GM06990 (cell line): ENCODE data around the gene C16orf86.

Source experiments
- DNase-seq: peaks from one replicate; pipeline ENCODE4 v3.0.0-alpha.2; 2011; ENCODE audit not compliant: insufficient read length; ENCODE audit errors: extremely low read depth
- H3K27me3 ChIP-seq: replicated peaks from 2 replicates; pipeline ENCODE4 v1.6.0; 2011; ENCODE audit warnings: low read length; ENCODE audit not compliant: control insufficient read depth, insufficient read depth
- H3K36me3 ChIP-seq: 2 replicates; pipeline ENCODE4 v1.5.1; 2011; ENCODE audit warnings: low read length; ENCODE audit not compliant: control insufficient read depth, insufficient read depth
- H3K4me3 ChIP-seq: replicated peaks from 2 replicates; pipeline ENCODE4 v1.5.1; 2011; ENCODE audit warnings: low read depth, mild to moderate bottlenecking, control low read depth, low read length
- TF ChIP-seq, protein P1 (sequence below): IDR thresholded peaks from 2 replicates; pipeline ENCODE4 v1.5.1; 2011; ENCODE audit warnings: low read length, control low read depth, mild to moderate bottlenecking, inconsistent platforms; ENCODE audit not compliant: insufficient read depth, poor library complexity, severe bottlenecking

Gene C16orf86

GRCh38 chr16:67663877-67664222 is 2.8 kb upstream of the C16orf86 start:
- no peaks in the 10 kb centered on the region for H3K27me3 ChIP-seq
- H3K4me3 ChIP-seq = no peak overlapping the region
- no peaks in the 10 kb centered on the region; the same call in 1 of the 2 replicates for H3K36me3 ChIP-seq
- TF ChIP-seq, protein P1, sequence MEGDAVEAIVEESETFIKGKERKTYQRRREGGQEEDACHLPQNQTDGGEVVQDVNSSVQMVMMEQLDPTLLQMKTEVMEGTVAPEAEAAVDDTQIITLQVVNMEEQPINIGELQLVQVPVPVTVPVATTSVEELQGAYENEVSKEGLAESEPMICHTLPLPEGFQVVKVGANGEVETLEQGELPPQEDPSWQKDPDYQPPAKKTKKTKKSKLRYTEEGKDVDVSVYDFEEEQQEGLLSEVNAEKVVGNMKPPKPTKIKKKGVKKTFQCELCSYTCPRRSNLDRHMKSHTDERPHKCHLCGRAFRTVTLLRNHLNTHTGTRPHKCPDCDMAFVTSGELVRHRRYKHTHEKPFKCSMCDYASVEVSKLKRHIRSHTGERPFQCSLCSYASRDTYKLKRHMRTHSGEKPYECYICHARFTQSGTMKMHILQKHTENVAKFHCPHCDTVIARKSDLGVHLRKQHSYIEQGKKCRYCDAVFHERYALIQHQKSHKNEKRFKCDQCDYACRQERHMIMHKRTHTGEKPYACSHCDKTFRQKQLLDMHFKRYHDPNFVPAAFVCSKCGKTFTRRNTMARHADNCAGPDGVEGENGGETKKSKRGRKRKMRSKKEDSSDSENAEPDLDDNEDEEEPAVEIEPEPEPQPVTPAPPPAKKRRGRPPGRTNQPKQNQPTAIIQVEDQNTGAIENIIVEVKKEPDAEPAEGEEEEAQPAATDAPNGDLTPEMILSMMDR = no peak
- no peak for DNase-seq

- Histone ChIP-seq H3K36me3 (no peaks in the 10 kb centered on the region), H3K27me3 (no peaks in the 10 kb centered on the region), H3K4me3 (no peak overlapping the region)
- no peak for DNase-seq
- TF ChIP-seq, protein P1 = no peak
Observed at GRCh38 chr16:67664258-67664657, 2.4 kb upstream of the C16orf86 start.

DNA sequence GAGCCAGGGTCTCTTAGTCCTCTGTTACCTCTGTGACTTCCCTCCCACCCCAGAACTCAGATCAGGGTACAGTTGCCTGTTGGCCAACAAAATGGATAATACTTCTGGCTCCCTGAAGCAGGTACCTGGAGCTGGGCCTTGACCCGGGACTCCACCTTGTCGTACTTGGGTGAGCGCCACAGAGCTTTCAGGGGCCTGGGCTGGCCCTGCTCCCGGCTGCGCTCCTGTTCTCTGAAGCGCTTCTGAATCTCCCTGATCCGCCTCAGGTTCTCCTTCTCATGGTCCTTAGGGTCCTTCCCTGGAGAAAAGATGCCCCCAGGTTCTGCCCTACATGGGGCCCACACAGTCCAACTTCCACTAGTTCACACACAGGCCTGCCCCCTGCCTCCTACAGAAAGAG is 1.7 kb upstream of the C16orf86 start:
- DNase-seq = no peak
- H3K4me3 ChIP-seq = no peak overlapping the region
- H3K36me3 ChIP-seq = no peaks in the 10 kb centered on the region
- H3K27me3 ChIP-seq = no peaks in the 10 kb centered on the region
- TF ChIP-seq, protein P1 = no peak

GRCh38 chr16:67665598-67665997 is 1.0 kb upstream of the C16orf86 start:
- DNase-seq = no peak
- TF ChIP-seq, protein P1 = no peak
- H3K27me3 ChIP-seq = no peaks in the 10 kb centered on the region
- peak overlapping the region; percentile 84 for H3K4me3 ChIP-seq
- no peaks in the 10 kb centered on the region for H3K36me3 ChIP-seq

GRCh38 chr16:67666032-67666551 is 522 bp upstream of the C16orf86 start:
- TF ChIP-seq, protein P1 = no peak
- no peaks in the 10 kb centered on the region for H3K36me3 ChIP-seq
- no peak for DNase-seq
- no peaks in the 10 kb centered on the region for H3K27me3 ChIP-seq
- peak overlapping the region; percentile 84 for H3K4me3 ChIP-seq

GRCh38 chr16:67667453-67667816 is 821 bp downstream of the C16orf86 start:
- Histone ChIP-seq H3K36me3 (no peaks in the 10 kb centered on the region), H3K27me3 (no peaks in the 10 kb centered on the region), H3K4me3 (peak overlapping the region; percentile 84)
- TF ChIP-seq, protein P1 = no peak
- no peak for DNase-seq
